Vagina (tissue), 2 donors: ENCODE results near the gene RTP5.
"Not testable (repeated sequence)": the region's sequence is repeated elsewhere in the genome, so short reads cannot be mapped to it uniquely, and the experiment has no call there.

ENCODE experiments used
- CTCF ChIP-seq, 3 experiments: fragments of 450-650 bp in 2 of 3; fragments of 200-600 bp in 1 of 3; sonication (generic) in 1 of 3; IDR thresholded peaks; one replicate each; pipeline ENCODE4 v1.5.1; 2017 to 2019; ENCODE audit warnings: antibody characterized with exemption in 3 of 3, mild to moderate bottlenecking in 2 of 3, moderate library complexity in 2 of 3
- POLR2A ChIP-seq, 2 donors: fragments of 450-650 bp; IDR thresholded peaks; one replicate each; pipeline ENCODE4 v1.6.1; 2017; ENCODE audit warnings: antibody characterized with exemption in 2 of 2, mild to moderate bottlenecking in 2 of 2, moderate library complexity in 2 of 2

- TF ChIP-seq CTCF, POLR2A (IDR thresholded peaks at IDR 0.05): not testable (repeated sequence)
Measured at GRCh38 chr2:241922816-241923601, 53.5 kb downstream of the RTP5 start.
